ENCODE results near the gene WASL. TPM values are rescaled to one million over a fixed set of nuclear protein-coding genes. Genes with fewer than 3 reads are reported as not detected.
A peak's percentile ranks its signal among the peaks of the same experiment; 100 is the strongest.

The WASL gene
- total RNA-seq, 3 donors from 2014 or later: 27.8 to 38.3 (median 37.8) TPM

- Histone ChIP-seq H3K4me3 (no peak overlapping the region), H3K36me3 (no peaks in the 10 kb centered on the region), H3K27ac (no peak overlapping the region), H3K9me3 (no peaks in the 10 kb centered on the region), H3K4me1 (peaks cover 0 to 9% of the 10 kb centered on the region in 2 donors), H3K27me3 (no peaks in the 10 kb centered on the region)
- no peak for DNase-seq (ENCODE audit: low spot score in 2 of 2)
- TF ChIP-seq CTCF (IDR thresholded peaks at IDR 0.05) (no peak), POLR2AphosphoS5 (IDR thresholded peaks at IDR 0.05) (no peak), POLR2A (IDR thresholded peaks at IDR 0.05) (no peak)
- intact Hi-C loops (cut with DNase I; ENCODE audit: low total_unique reads): no loop called here
Observed at GRCh38 chr7:123755338-123755737, 6.5 kb upstream of the WASL start.

- no peaks in the 10 kb centered on the region for H3K36me3 ChIP-seq
- H3K27me3 ChIP-seq: no peaks in the 10 kb centered on the region
- DNase-seq (ENCODE audit: low spot score in 2 of 2): no peak
- peaks cover 0 to 12% of the 10 kb centered on the region in 2 donors for H3K4me1 ChIP-seq
- no peaks in the 10 kb centered on the region for H3K9me3 ChIP-seq
- TF ChIP-seq CTCF (IDR thresholded peaks at IDR 0.05) (no peak), POLR2A (IDR thresholded peaks at IDR 0.05) (no peak), POLR2AphosphoS5 (IDR thresholded peaks at IDR 0.05) (no peak)
- no peak overlapping the region for H3K27ac ChIP-seq
- no peak overlapping the region for H3K4me3 ChIP-seq
- intact Hi-C loops (cut with DNase I; ENCODE audit: low total_unique reads): no loop called here
Observed at GRCh38 chr7:123754271-123754871, 5.6 kb upstream of the WASL start.

DNA sequence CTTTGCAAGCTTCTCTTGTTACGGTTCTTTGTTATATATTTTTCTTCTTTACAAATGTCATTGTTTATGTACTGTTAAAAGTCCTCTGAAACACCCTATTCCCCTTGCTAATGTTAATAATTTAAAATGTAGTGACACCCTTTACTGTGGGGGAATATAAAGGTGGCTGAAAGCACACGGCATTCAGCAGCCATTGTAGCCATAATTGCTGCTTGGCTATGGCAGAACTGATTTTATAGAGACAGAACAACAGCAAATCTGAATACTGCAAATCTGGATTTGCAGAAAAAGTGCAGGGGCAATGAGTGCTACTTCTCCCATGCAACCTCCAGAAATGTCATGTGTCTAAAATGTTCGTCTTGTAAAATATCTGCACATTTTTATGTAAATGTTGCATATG is 3.7 kb upstream of the WASL start:
- H3K27ac ChIP-seq: no peak overlapping the region
- intact Hi-C loops (cut with DNase I; ENCODE audit: low total_unique reads): no loop called here
- no peak for TF ChIP-seq POLR2A (IDR thresholded peaks at IDR 0.05)
- no peak for TF ChIP-seq POLR2AphosphoS5 (IDR thresholded peaks at IDR 0.05)
- no peak for TF ChIP-seq CTCF (IDR thresholded peaks at IDR 0.05)

DNA sequence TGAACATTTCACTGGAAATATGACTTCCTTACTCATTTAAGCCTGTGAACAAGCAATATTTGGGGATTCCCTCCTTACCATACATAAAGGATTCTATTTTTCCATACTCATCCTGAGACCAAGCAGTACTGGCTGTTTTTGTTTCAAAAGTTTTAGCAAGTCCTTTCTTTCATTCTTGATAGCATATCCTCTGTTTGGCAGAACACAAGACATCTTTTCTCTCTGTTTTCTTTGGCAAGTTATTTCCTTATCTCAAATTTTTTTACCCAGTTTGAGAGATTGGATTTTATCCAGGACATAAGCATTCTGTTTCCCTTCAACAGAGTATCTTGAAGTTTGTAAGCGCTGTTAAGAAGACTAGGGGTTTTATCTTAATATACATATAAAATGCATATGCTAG is 3.0 kb upstream of the WASL start:
- intact Hi-C loops (cut with DNase I; ENCODE audit: low total_unique reads): no loop called here
- peaks cover 4 to 12% of the 10 kb centered on the region in 2 donors for H3K4me1 ChIP-seq
- H3K27ac ChIP-seq: no peak overlapping the region
- no peaks in the 10 kb centered on the region for H3K36me3 ChIP-seq
- H3K27me3 ChIP-seq: no peaks in the 10 kb centered on the region
- H3K4me3 ChIP-seq: no peak overlapping the region
- H3K9me3 ChIP-seq: no peaks in the 10 kb centered on the region
- DNase-seq (ENCODE audit: low spot score in 2 of 2): no peak
- TF ChIP-seq POLR2AphosphoS5 (IDR thresholded peaks at IDR 0.05) (no peak), POLR2A (IDR thresholded peaks at IDR 0.05) (no peak), CTCF (IDR thresholded peaks at IDR 0.05) (no peak)

More for the DNA sequence above, 3.7 kb upstream of the WASL start:
- Histone ChIP-seq H3K27me3 (no peaks in the 10 kb centered on the region), H3K4me1 (peaks cover 0 to 12% of the 10 kb centered on the region in 2 donors), H3K36me3 (no peaks in the 10 kb centered on the region), H3K9me3 (no peaks in the 10 kb centered on the region), H3K4me3 (no peak overlapping the region)
- no peak for DNase-seq (ENCODE audit: low spot score in 2 of 2)

DNA sequence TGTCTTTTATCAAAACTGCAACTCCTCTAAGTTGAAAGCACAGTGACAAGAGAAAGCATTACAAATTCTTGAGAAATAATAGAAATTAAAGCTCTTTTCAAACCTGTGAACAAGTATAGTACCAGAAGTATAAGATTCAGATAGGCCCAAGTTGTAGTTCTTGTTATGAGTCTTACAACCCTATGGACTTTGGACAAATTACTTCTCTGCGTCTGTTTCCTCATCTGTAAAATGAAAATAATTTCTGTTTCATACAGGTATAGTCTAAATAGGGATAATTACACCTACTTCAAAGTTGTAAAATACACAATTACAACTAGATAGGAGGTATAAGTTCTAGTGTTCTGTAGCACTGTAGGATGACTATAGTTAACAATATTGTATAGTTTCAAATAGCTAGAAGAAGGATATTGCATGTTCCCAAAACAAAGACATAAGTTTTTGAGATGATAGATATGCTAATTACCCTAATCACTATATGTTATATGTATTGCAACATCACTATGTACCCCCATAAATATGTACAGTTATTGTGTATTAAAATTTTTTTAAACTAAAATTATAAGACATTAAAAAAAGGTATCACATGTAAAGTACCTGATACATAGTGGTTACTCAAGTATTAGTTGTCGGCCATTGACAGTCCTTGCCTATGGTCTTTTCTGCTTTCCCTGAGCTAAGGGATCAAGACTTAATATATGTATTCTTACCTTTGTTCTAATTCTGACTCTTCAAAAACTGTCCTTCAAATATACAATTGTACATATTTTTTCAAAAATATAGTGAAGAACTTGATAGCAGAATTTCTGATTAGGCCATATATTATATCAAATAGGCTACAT is 1.8 kb upstream of the WASL start:
- TF ChIP-seq POLR2A (IDR thresholded peaks at IDR 0.05) (no peak), POLR2AphosphoS5 (IDR thresholded peaks at IDR 0.05) (no peak), CTCF (IDR thresholded peaks at IDR 0.05) (no peak)
- Histone ChIP-seq H3K27ac (no peak overlapping the region), H3K27me3 (no peaks in the 10 kb centered on the region), H3K4me3 (peak overlapping the region in 1 of 3 donors; percentile 93), H3K36me3 (no peaks in the 10 kb centered on the region), H3K9me3 (no peaks in the 10 kb centered on the region), H3K4me1 (peaks cover 4 to 16% of the 10 kb centered on the region in 2 donors)
- DNase-seq (ENCODE audit: low spot score in 2 of 2): no peak
- intact Hi-C loops (cut with DNase I; ENCODE audit: low total_unique reads): no loop called here

All from breast epithelium (tissue), 4 donors.